ENCODE results near the gene NHSL2.

The NHSL2 gene

GRCh38 chrX:71974916-71975315 is 64.3 kb downstream of the NHSL2 start:
- Histone ChIP-seq H3K79me1 (ENCODE audit: low read depth, low read length) (no peaks in the 10 kb centered on the region), H3K14ac (ENCODE audit: low read length) (peak overlapping the region; percentile 56)
- no CpG with 5 or more reads among the region's 4 CpGs for WGBS, 2 donors (ENCODE audit: extremely low coverage in 2 of 2, insufficient read length in 2 of 2, insufficient replicate concordance in 1 of 2)

GRCh38 chrX:71976753-71977152 is 66.1 kb downstream of the NHSL2 start:
- Histone ChIP-seq H3K23ac (ENCODE audit: low read depth, low read length, poor library complexity) (no peak overlapping the region), H3K36me3 (replicated peaks in 1 of 2; ENCODE audit: control insufficient read depth in 2 of 2, insufficient read depth in 2 of 2, low read length in 2 of 2) (peaks cover 0 to 7% of the 10 kb centered on the region in 2 donors), H2BK12ac (ENCODE audit: low read length) (no peak overlapping the region), H3K4me3 (ENCODE audit: low read length in 2 of 2) (no peak overlapping the region), H3K14ac (ENCODE audit: low read length) (no peak overlapping the region), H3K4me1 (ENCODE audit: control insufficient read depth in 2 of 2, insufficient read depth in 1 of 2, low read depth in 1 of 2, low read length in 2 of 2) (peaks cover 0 to 6% of the 10 kb centered on the region in 2 donors), H3K79me1 (ENCODE audit: low read depth, low read length) (no peaks in the 10 kb centered on the region), H2AK5ac (ENCODE audit: low read depth, low read length) (no peak overlapping the region), H4K8ac (ENCODE audit: low read depth, low read length) (no peak overlapping the region), H3K4me2 (ENCODE audit: insufficient read depth, low read length, poor library complexity, severe bottlenecking) (no peak overlapping the region), H2AFZ (ENCODE audit: low read length) (no peak overlapping the region), H3K4ac (ENCODE audit: low read length) (no peak overlapping the region), H3K9me3 (replicated peaks in 1 of 2; ENCODE audit: control insufficient read depth in 2 of 2, insufficient read depth in 1 of 2, low read depth in 1 of 2, low read length in 2 of 2) (peaks cover 0 to 3% of the 10 kb centered on the region in 2 donors), H2BK5ac (ENCODE audit: low read length) (no peak overlapping the region), H2BK120ac (ENCODE audit: low read depth, low read length) (no peak overlapping the region), H3K9ac (ENCODE audit: low read depth, low read length, poor library complexity) (no peak overlapping the region), H2BK15ac (ENCODE audit: low read length) (no peak overlapping the region), H3K27ac (replicated peaks; ENCODE audit: low read length) (no peak overlapping the region), H3K18ac (ENCODE audit: low read length) (no peak overlapping the region), H4K91ac (ENCODE audit: low read depth, low read length, poor library complexity) (no peak overlapping the region), H3K27me3 (ENCODE audit: control insufficient read depth in 3 of 3, insufficient read depth in 3 of 3, low read depth in 1 of 3, low read length in 3 of 3) (no peaks in the 10 kb centered on the region)
- WGBS, 2 donors (ENCODE audit: extremely low coverage in 2 of 2, insufficient read length in 2 of 2, insufficient replicate concordance in 1 of 2) = no CpG with 5 or more reads among the region's 3 CpGs
- DNase-seq (ENCODE audit: low spot score) = no peak

More at GRCh38 chrX:71974916-71975315, 64.3 kb downstream of the NHSL2 start:
- Histone ChIP-seq H2BK12ac (ENCODE audit: low read length) (no peak overlapping the region), H3K4me1 (ENCODE audit: control insufficient read depth in 2 of 2, insufficient read depth in 1 of 2, low read depth in 1 of 2, low read length in 2 of 2) (peaks cover 0 to 6% of the 10 kb centered on the region in 2 donors), H2BK120ac (ENCODE audit: low read depth, low read length) (no peak overlapping the region), H3K36me3 (replicated peaks in 1 of 2; ENCODE audit: control insufficient read depth in 2 of 2, insufficient read depth in 2 of 2, low read length in 2 of 2) (peaks cover 0 to 7% of the 10 kb centered on the region in 2 donors), H3K18ac (ENCODE audit: low read length) (no peak overlapping the region), H3K9me3 (replicated peaks in 1 of 2; ENCODE audit: control insufficient read depth in 2 of 2, insufficient read depth in 1 of 2, low read depth in 1 of 2, low read length in 2 of 2) (no peaks in the 10 kb centered on the region), H2AFZ (ENCODE audit: low read length) (no peak overlapping the region), H4K8ac (ENCODE audit: low read depth, low read length) (no peak overlapping the region), H3K4me3 (ENCODE audit: low read length in 2 of 2) (no peak overlapping the region), H2BK5ac (ENCODE audit: low read length) (no peak overlapping the region), H3K9ac (ENCODE audit: low read depth, low read length, poor library complexity) (no peak overlapping the region), H3K4ac (ENCODE audit: low read length) (no peak overlapping the region), H2AK5ac (ENCODE audit: low read depth, low read length) (no peak overlapping the region), H4K91ac (ENCODE audit: low read depth, low read length, poor library complexity) (no peak overlapping the region), H2BK15ac (ENCODE audit: low read length) (no peak overlapping the region), H3K4me2 (ENCODE audit: insufficient read depth, low read length, poor library complexity, severe bottlenecking) (no peak overlapping the region), H3K27ac (replicated peaks; ENCODE audit: low read length) (no peak overlapping the region), H3K27me3 (ENCODE audit: control insufficient read depth in 3 of 3, insufficient read depth in 3 of 3, low read depth in 1 of 3, low read length in 3 of 3) (no peaks in the 10 kb centered on the region), H3K23ac (ENCODE audit: low read depth, low read length, poor library complexity) (no peak overlapping the region)
- DNase-seq (ENCODE audit: low spot score) = no peak

- peaks cover 0 to 2% of the 10 kb centered on the region in 2 donors for H3K4me1 ChIP-seq (ENCODE audit: control insufficient read depth in 2 of 2, insufficient read depth in 1 of 2, low read depth in 1 of 2, low read length in 2 of 2)
- no peak overlapping the region for H4K8ac ChIP-seq (ENCODE audit: low read depth, low read length)
- no peak overlapping the region for H3K4me2 ChIP-seq (ENCODE audit: insufficient read depth, low read length, poor library complexity, severe bottlenecking)
- no CpG with 5 or more reads among the region's 3 CpGs for WGBS, 2 donors (ENCODE audit: extremely low coverage in 2 of 2, insufficient read length in 2 of 2, insufficient replicate concordance in 1 of 2)
- no peak overlapping the region for H2AK5ac ChIP-seq (ENCODE audit: low read depth, low read length)
- H3K18ac ChIP-seq (ENCODE audit: low read length) = no peak overlapping the region
- H4K91ac ChIP-seq (ENCODE audit: low read depth, low read length, poor library complexity) = no peak overlapping the region
- H3K4me3 ChIP-seq (ENCODE audit: low read length in 2 of 2) = no peak overlapping the region
- H3K23ac ChIP-seq (ENCODE audit: low read depth, low read length, poor library complexity) = no peak overlapping the region
- no peak overlapping the region for H3K4ac ChIP-seq (ENCODE audit: low read length)
- no peak overlapping the region for H2BK15ac ChIP-seq (ENCODE audit: low read length)
- H3K9me3 ChIP-seq (replicated peaks in 1 of 2; ENCODE audit: control insufficient read depth in 2 of 2, insufficient read depth in 1 of 2, low read depth in 1 of 2, low read length in 2 of 2) = peaks cover 0 to 3% of the 10 kb centered on the region in 2 donors
- H3K79me1 ChIP-seq (ENCODE audit: low read depth, low read length) = no peaks in the 10 kb centered on the region
- H3K27ac ChIP-seq (replicated peaks; ENCODE audit: low read length) = no peak overlapping the region
- no peak overlapping the region for H3K9ac ChIP-seq (ENCODE audit: low read depth, low read length, poor library complexity)
- peaks cover 0 to 4% of the 10 kb centered on the region in 2 donors for H3K36me3 ChIP-seq (replicated peaks in 1 of 2; ENCODE audit: control insufficient read depth in 2 of 2, insufficient read depth in 2 of 2, low read length in 2 of 2)
- H2AFZ ChIP-seq (ENCODE audit: low read length) = no peak overlapping the region
- DNase-seq (ENCODE audit: low spot score) = no peak
- no peaks in the 10 kb centered on the region for H3K27me3 ChIP-seq (ENCODE audit: control insufficient read depth in 3 of 3, insufficient read depth in 3 of 3, low read depth in 1 of 3, low read length in 3 of 3)
- H2BK5ac ChIP-seq (ENCODE audit: low read length) = no peak overlapping the region
- no peak overlapping the region for H2BK12ac ChIP-seq (ENCODE audit: low read length)
- no peak overlapping the region for H2BK120ac ChIP-seq (ENCODE audit: low read depth, low read length)
- no peak overlapping the region for H3K14ac ChIP-seq (ENCODE audit: low read length)
Measured at GRCh38 chrX:71978164-71978563, 67.5 kb downstream of the NHSL2 start.

GRCh38 chrX:71989768-71990426 is 79.3 kb downstream of the NHSL2 start:
- Histone ChIP-seq H3K9me3 (replicated peaks in 1 of 2; ENCODE audit: control insufficient read depth in 2 of 2, insufficient read depth in 1 of 2, low read depth in 1 of 2, low read length in 2 of 2) (peaks cover 0 to 23% of the 10 kb centered on the region in 2 donors), H2BK15ac (ENCODE audit: low read length) (no peak overlapping the region), H2AK5ac (ENCODE audit: low read depth, low read length) (no peak overlapping the region), H3K23ac (ENCODE audit: low read depth, low read length, poor library complexity) (no peak overlapping the region), H3K27me3 (ENCODE audit: control insufficient read depth in 3 of 3, insufficient read depth in 3 of 3, low read depth in 1 of 3, low read length in 3 of 3) (no peaks in the 10 kb centered on the region), H3K4me1 (ENCODE audit: control insufficient read depth in 2 of 2, insufficient read depth in 1 of 2, low read depth in 1 of 2, low read length in 2 of 2) (peaks cover 3 to 20% of the 10 kb centered on the region in 2 donors), H3K4ac (ENCODE audit: low read length) (no peak overlapping the region), H2BK5ac (ENCODE audit: low read length) (no peak overlapping the region), H3K18ac (ENCODE audit: low read length) (no peak overlapping the region), H3K36me3 (replicated peaks in 1 of 2; ENCODE audit: control insufficient read depth in 2 of 2, insufficient read depth in 2 of 2, low read length in 2 of 2) (no peaks in the 10 kb centered on the region), H4K91ac (ENCODE audit: low read depth, low read length, poor library complexity) (no peak overlapping the region), H3K4me2 (ENCODE audit: insufficient read depth, low read length, poor library complexity, severe bottlenecking) (no peak overlapping the region), H2BK120ac (ENCODE audit: low read depth, low read length) (no peak overlapping the region), H3K9ac (ENCODE audit: low read depth, low read length, poor library complexity) (no peak overlapping the region), H3K79me1 (ENCODE audit: low read depth, low read length) (peaks cover 2% of the 10 kb centered on the region), H3K14ac (ENCODE audit: low read length) (no peak overlapping the region), H3K27ac (replicated peaks; ENCODE audit: low read length) (peak overlapping the region; percentile 56), H2AFZ (ENCODE audit: low read length) (no peak overlapping the region), H3K4me3 (ENCODE audit: low read length in 2 of 2) (no peak overlapping the region), H4K8ac (ENCODE audit: low read depth, low read length) (no peak overlapping the region), H2BK12ac (ENCODE audit: low read length) (no peak overlapping the region)
- no CpG with 5 or more reads among the region's 9 CpGs for WGBS, 2 donors (ENCODE audit: extremely low coverage in 2 of 2, insufficient read length in 2 of 2, insufficient replicate concordance in 1 of 2)
- no peak for DNase-seq (ENCODE audit: low spot score)
